ENCODE measurements around the gene NAA60.

NAA60 gene

GRCh38 chr16:3461151-3461550 is 17.7 kb downstream of the NAA60 start:
- no peak for TF ChIP-seq CTCF (conservative IDR thresholded peaks at IDR 0.05; ENCODE audit: low read length)
- no peak for DNase-seq (ENCODE audit: low read depth)
- no peak overlapping the region for H3K4me3 ChIP-seq (ENCODE audit: low read length)

- H3K4me3 ChIP-seq (ENCODE audit: low read length), result no peak overlapping the region
- DNase-seq (ENCODE audit: low read depth), result no peak
- no peak for TF ChIP-seq CTCF (conservative IDR thresholded peaks at IDR 0.05; ENCODE audit: low read length)
Observed at GRCh38 chr16:3465301-3465700, 21.8 kb downstream of the NAA60 start.

GRCh38 chr16:3465911-3466584 is 22.6 kb downstream of the NAA60 start:
- no peak for TF ChIP-seq CTCF (conservative IDR thresholded peaks at IDR 0.05; ENCODE audit: low read length)
- H3K4me3 ChIP-seq (ENCODE audit: low read length), result no peak overlapping the region
- DNase-seq (ENCODE audit: low read depth), result no peak

- TF ChIP-seq CTCF (conservative IDR thresholded peaks at IDR 0.05; ENCODE audit: low read length), result no peak
- H3K4me3 ChIP-seq (ENCODE audit: low read length), result no peak overlapping the region
- no peak for DNase-seq (ENCODE audit: low read depth)
Observed at GRCh38 chr16:3467182-3467581, 23.7 kb downstream of the NAA60 start.

GRCh38 chr16:3467921-3468320 is 24.4 kb downstream of the NAA60 start:
- no peak overlapping the region for H3K4me3 ChIP-seq (ENCODE audit: low read length)
- no peak for TF ChIP-seq CTCF (conservative IDR thresholded peaks at IDR 0.05; ENCODE audit: low read length)
- peak; percentile 25 for DNase-seq (ENCODE audit: low read depth)

- DNase-seq (ENCODE audit: low read depth), result no peak
- H3K4me3 ChIP-seq (ENCODE audit: low read length), result no peak overlapping the region
- TF ChIP-seq CTCF (conservative IDR thresholded peaks at IDR 0.05; ENCODE audit: low read length), result no peak
Observed at GRCh38 chr16:3468501-3468900, 25.0 kb downstream of the NAA60 start.

- no peak for DNase-seq (ENCODE audit: low read depth)
- no peak for TF ChIP-seq CTCF (conservative IDR thresholded peaks at IDR 0.05; ENCODE audit: low read length)
Observed at GRCh38 chr16:3469736-3470135, 26.3 kb downstream of the NAA60 start.

More at GRCh38 chr16:3469736-3470135, 26.3 kb downstream of the NAA60 start:
- H3K4me3 ChIP-seq (ENCODE audit: low read length), result no peak overlapping the region
